ENCODE measurements around the gene STRIP2. TPM values are rescaled to one million over a fixed set of nuclear protein-coding genes. Genes with fewer than 3 reads are reported as not detected.

STRIP2 gene
- polyA plus RNA-seq, 1 donor from 2014 or later, result 7.4 TPM

- no peaks in the 10 kb centered on the region for H3K9me3 ChIP-seq (ENCODE audit: low read length)
- H3K27ac ChIP-seq (ENCODE audit: low read length), result no peak overlapping the region
- no peaks in the 10 kb centered on the region for H3K9me2 ChIP-seq (ENCODE audit: insufficient read depth, low read length)
- H3F3A ChIP-seq (ENCODE audit: insufficient read depth, low read length, poor library complexity, severe bottlenecking), result no peaks in the 10 kb centered on the region
- no peaks in the 10 kb centered on the region for H4K20me1 ChIP-seq (ENCODE audit: insufficient read depth)
- no peak overlapping the region for H3K9ac ChIP-seq (ENCODE audit: low read length)
- H3K36me3 ChIP-seq (ENCODE audit: insufficient read depth, low read length), result no peaks in the 10 kb centered on the region
- H3K4me2 ChIP-seq (ENCODE audit: low read length), result no peak overlapping the region
- no peak for TF ChIP-seq REST (IDR thresholded peaks at IDR 0.05; ENCODE audit: borderline replicate concordance)
- TF ChIP-seq EZH2 (IDR thresholded peaks at IDR 0.05; ENCODE audit: borderline replicate concordance, insufficient read depth, low read length, poor library complexity, severe bottlenecking), result no peak
- no peak overlapping the region for H3K4me3 ChIP-seq (ENCODE audit: low read length)
- H2AFZ ChIP-seq (ENCODE audit: low read depth, low read length), result no peak overlapping the region
- H3K27me3 ChIP-seq (ENCODE audit: insufficient read depth, low read depth, low read length), result no peaks in the 10 kb centered on the region
- H3K79me2 ChIP-seq (replicated peaks; ENCODE audit: insufficient read depth, low read length), result no peaks in the 10 kb centered on the region
Observed at GRCh38 chr7:129514683-129515082, 80.5 kb downstream of the STRIP2 start.

GRCh38 chr7:129515381-129515780 is 81.1 kb downstream of the STRIP2 start:
- no peak overlapping the region for H3K4me3 ChIP-seq (ENCODE audit: low read length)
- no peaks in the 10 kb centered on the region for H3K79me2 ChIP-seq (replicated peaks; ENCODE audit: insufficient read depth, low read length)
- H3K9me2 ChIP-seq (ENCODE audit: insufficient read depth, low read length), result no peaks in the 10 kb centered on the region
- TF ChIP-seq REST (IDR thresholded peaks at IDR 0.05; ENCODE audit: borderline replicate concordance) (no peak), EZH2 (IDR thresholded peaks at IDR 0.05; ENCODE audit: borderline replicate concordance, insufficient read depth, low read length, poor library complexity, severe bottlenecking) (no peak)
- no peaks in the 10 kb centered on the region for H3K36me3 ChIP-seq (ENCODE audit: insufficient read depth, low read length)
- no peak overlapping the region for H3K27ac ChIP-seq (ENCODE audit: low read length)
- H3K27me3 ChIP-seq (ENCODE audit: insufficient read depth, low read depth, low read length), result no peaks in the 10 kb centered on the region
- no peak overlapping the region for H3K4me2 ChIP-seq (ENCODE audit: low read length)
- H3K9ac ChIP-seq (ENCODE audit: low read length), result no peak overlapping the region
- no peaks in the 10 kb centered on the region for H3F3A ChIP-seq (ENCODE audit: insufficient read depth, low read length, poor library complexity, severe bottlenecking)
- no peak overlapping the region for H2AFZ ChIP-seq (ENCODE audit: low read depth, low read length)
- H3K9me3 ChIP-seq (ENCODE audit: low read length), result no peaks in the 10 kb centered on the region
- no peaks in the 10 kb centered on the region for H4K20me1 ChIP-seq (ENCODE audit: insufficient read depth)

GRCh38 chr7:129517931-129518330 is 83.7 kb downstream of the STRIP2 start:
- TF ChIP-seq MXI1 (conservative IDR thresholded peaks at IDR 0.05; ENCODE audit: poor library complexity, severe bottlenecking) (no peak), RAD21 (conservative IDR thresholded peaks at IDR 0.05) (no peak), EP300 (conservative IDR thresholded peaks at IDR 0.05; ENCODE audit: poor library complexity, severe bottlenecking) (no peak), TAF1 (IDR thresholded peaks at IDR 0.05; ENCODE audit: low read depth) (no peak), SMC3 (conservative IDR thresholded peaks at IDR 0.05; ENCODE audit: poor library complexity) (no peak), REST (IDR thresholded peaks at IDR 0.05; ENCODE audit: borderline replicate concordance) (no peak), CTCF (IDR thresholded peaks at IDR 0.05; ENCODE audit: poor library complexity, severe bottlenecking) (no peak), EZH2 (IDR thresholded peaks at IDR 0.05; ENCODE audit: borderline replicate concordance, insufficient read depth, low read length, poor library complexity, severe bottlenecking) (no peak), POLR2AphosphoS5 (IDR thresholded peaks at IDR 0.05) (no peak)
- Histone ChIP-seq H3K9me2 (ENCODE audit: insufficient read depth, low read length) (no peaks in the 10 kb centered on the region), H2AFZ (ENCODE audit: low read depth, low read length) (no peak overlapping the region), H3K27me3 (ENCODE audit: insufficient read depth, low read depth, low read length) (no peaks in the 10 kb centered on the region), H3K9ac (ENCODE audit: low read length) (no peak overlapping the region), H3K27ac (ENCODE audit: low read length) (no peak overlapping the region), H3K79me2 (replicated peaks; ENCODE audit: insufficient read depth, low read length) (no peaks in the 10 kb centered on the region), H3K4me2 (ENCODE audit: low read length) (no peak overlapping the region), H3K9me3 (ENCODE audit: low read length) (no peaks in the 10 kb centered on the region), H4K20me1 (ENCODE audit: insufficient read depth) (no peaks in the 10 kb centered on the region), H3K4me3 (ENCODE audit: low read length) (no peak overlapping the region), H3K36me3 (ENCODE audit: insufficient read depth, low read length) (no peaks in the 10 kb centered on the region), H3F3A (ENCODE audit: insufficient read depth, low read length, poor library complexity, severe bottlenecking) (no peaks in the 10 kb centered on the region)

All from neural cell (in vitro differentiated cells).